A549 (cell line): ENCODE data around the gene TMEM131.

Experiments used
- CHD2 ChIP-seq: fragments of 150-350 bp; IDR thresholded peaks from 2 replicates; pipeline ENCODE4 v1.6.1; 2014; ENCODE audit warnings: low read length; ENCODE audit not compliant: partially characterized antibody
- ESRRA ChIP-seq: fragments of 150-350 bp; IDR thresholded peaks from 2 replicates; pipeline ENCODE4 v1.6.1; 2014; ENCODE audit warnings: mild to moderate bottlenecking, low read length, borderline replicate concordance
- POLR2A ChIP-seq: IDR thresholded peaks from 2 replicates; pipeline ENCODE4 v1.6.1; 2012; ENCODE audit warnings: mild to moderate bottlenecking, low read length
- USF2 ChIP-seq: fragments of 450-650 bp; IDR thresholded peaks from 2 replicates; pipeline ENCODE4 v1.6.1; 2014; ENCODE audit warnings: antibody characterized with exemption
- TF ChIP-seq, protein P1 (sequence below): fragments of >200 bp; sonication (Bioruptor Twin); formaldehyde crosslinking; IDR thresholded peaks from 3 replicates; pipeline ENCODE4 v1.5.1; 2016

DNA sequence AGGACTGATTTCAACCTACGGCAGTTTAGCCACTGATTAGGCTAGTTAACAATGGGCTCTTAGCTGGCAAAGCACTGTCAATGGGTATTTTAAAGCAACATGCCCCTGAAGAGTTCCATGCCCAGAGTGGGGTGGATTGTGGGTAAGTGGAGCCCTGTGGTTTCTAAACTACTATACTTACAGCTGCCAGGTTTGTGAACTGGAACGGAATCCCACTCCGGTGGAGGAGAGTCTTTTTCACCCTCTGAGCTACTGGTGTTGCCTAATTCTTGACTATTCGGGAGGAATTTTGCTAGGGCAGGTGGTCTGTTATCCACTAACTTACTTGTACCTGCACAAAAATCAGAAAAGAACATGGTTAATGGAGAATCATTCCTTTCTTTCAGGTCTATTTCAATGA lies 229.8 kb downstream of the TMEM131 start:
- TF ChIP-seq, protein P1, sequence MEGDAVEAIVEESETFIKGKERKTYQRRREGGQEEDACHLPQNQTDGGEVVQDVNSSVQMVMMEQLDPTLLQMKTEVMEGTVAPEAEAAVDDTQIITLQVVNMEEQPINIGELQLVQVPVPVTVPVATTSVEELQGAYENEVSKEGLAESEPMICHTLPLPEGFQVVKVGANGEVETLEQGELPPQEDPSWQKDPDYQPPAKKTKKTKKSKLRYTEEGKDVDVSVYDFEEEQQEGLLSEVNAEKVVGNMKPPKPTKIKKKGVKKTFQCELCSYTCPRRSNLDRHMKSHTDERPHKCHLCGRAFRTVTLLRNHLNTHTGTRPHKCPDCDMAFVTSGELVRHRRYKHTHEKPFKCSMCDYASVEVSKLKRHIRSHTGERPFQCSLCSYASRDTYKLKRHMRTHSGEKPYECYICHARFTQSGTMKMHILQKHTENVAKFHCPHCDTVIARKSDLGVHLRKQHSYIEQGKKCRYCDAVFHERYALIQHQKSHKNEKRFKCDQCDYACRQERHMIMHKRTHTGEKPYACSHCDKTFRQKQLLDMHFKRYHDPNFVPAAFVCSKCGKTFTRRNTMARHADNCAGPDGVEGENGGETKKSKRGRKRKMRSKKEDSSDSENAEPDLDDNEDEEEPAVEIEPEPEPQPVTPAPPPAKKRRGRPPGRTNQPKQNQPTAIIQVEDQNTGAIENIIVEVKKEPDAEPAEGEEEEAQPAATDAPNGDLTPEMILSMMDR: no peak
- TF ChIP-seq CHD2 (no peak), USF2 (no peak), ESRRA (no peak), POLR2A (no peak)
